Vagina (tissue), 2 donors: ENCODE results near the gene OTOGL.

ENCODE experiments used
- CTCF ChIP-seq, 3 experiments: fragments of 450-650 bp in 2 of 3; fragments of 200-600 bp in 1 of 3; sonication (generic) in 1 of 3; IDR thresholded peaks; one replicate each; pipeline ENCODE4 v1.5.1; 2017 to 2019; ENCODE audit warnings: antibody characterized with exemption in 3 of 3, mild to moderate bottlenecking in 2 of 3, moderate library complexity in 2 of 3
- POLR2A ChIP-seq, 2 donors: fragments of 450-650 bp; IDR thresholded peaks; one replicate each; pipeline ENCODE4 v1.6.1; 2017; ENCODE audit warnings: antibody characterized with exemption in 2 of 2, mild to moderate bottlenecking in 2 of 2, moderate library complexity in 2 of 2

GRCh38 chr12:80213871-80214270, 114.5 kb downstream of the OTOGL start:
- TF ChIP-seq CTCF (IDR thresholded peaks at IDR 0.05), result no peak
- no peak for TF ChIP-seq POLR2A (IDR thresholded peaks at IDR 0.05)
